NCI-H2081 treated with DMSO at 0.1 percent for 48 hours (cell line): ENCODE results near the gene NFATC3.
A peak's percentile ranks its signal among the peaks of the same experiment; 100 is the strongest.

Experiments used
- DNase-seq: peaks from one replicate; lab custom pipeline; 2025; lab: John Stamatoyannopoulos, UW

Gene NFATC3

DNA sequence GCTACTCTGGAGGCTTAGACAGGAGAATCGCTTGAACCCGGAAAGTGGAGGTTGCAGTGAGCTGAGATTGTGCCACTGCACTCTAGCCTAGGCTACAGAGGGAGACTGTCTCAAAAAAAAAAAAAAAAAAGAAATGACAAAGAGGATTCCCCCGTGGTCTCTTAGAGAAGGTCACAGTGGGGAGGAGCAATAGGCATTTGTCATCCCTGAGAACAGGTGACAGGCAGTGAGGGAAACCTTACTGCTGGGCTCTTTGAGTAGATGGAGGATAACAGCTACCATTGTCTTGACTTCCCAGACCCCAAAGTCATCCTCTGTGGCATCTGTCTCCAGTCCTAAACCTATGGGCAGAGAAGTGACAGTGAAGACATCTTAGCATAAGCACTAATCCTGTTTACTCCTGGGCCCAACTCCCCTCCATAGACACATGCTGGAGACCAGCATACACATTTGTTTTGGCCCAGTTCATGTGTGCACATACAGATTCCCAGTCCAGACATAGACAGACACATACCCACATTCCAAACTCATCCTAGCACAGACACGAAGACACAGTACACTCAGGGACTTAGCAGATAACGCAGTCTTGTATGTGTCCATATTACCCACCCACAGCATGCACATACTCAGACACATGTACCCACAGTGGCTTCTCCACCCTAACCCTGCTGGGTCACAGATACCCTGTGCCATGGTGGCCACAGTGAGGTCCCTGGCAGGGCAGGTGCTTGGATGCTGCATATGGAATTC, 148.1 kb downstream of the NFATC3 start:
- no peak for DNase-seq

DNA sequence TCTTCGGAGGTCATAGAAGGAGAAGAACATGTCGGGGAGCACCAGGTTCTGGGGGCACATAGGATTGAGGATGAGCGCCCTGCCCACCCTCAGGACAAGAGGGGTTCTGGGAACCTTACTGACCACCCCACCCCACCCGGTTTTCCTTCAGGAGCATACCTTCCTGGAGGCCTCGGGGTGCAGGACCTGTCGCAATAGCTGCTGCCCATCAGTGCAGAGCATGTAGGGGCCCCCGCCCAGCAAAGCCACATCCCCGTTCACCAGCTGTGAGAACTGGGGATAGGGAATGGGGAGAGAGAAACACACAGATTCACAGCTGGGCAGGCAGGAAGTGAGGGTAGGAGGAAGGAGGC, 148.6 kb downstream of the NFATC3 start:
- no peak for DNase-seq

DNA sequence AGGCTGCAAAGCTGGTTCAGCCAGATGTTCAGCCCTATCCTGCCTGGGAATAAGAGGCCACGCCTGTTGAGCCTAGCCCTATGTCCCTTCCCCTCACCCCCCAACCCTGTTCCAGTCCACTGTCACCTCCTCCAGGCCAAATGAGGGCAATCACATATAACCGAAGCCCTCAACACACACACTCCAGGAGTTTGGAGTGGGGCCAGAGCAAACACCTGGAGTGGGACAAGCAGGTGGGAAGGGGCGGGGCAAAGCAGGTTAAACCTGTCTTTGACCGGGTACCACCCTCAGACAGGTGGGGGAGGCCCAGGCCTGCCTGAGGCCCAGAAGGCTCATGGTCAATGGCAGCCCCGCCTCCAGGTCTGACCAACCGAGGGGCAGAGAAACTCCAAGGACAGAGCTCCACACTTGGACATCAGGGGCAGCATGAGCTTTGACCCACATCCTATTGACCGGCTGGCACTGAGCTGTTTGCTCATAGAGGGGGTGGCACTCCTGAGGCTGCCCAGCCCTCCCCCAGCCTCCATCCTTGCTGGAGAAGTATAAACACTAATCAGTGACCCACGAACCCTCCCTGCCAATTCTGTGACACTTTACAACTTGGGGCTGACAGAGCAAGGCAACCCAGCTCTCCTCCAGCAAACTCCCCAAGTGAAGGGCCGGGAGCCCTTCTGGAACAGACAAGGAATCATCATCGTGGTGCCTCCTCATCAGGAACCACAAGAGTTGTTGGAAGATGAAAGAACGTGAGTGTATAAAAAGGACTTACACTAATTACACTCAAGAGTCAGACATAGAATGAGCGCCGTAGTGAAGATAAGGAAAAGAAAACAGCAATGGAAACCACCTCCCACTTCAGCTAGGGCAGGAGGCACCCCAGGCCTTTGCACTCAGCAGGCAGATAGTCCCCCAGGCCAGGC, 149.3 kb downstream of the NFATC3 start:
- no peak for DNase-seq

DNA sequence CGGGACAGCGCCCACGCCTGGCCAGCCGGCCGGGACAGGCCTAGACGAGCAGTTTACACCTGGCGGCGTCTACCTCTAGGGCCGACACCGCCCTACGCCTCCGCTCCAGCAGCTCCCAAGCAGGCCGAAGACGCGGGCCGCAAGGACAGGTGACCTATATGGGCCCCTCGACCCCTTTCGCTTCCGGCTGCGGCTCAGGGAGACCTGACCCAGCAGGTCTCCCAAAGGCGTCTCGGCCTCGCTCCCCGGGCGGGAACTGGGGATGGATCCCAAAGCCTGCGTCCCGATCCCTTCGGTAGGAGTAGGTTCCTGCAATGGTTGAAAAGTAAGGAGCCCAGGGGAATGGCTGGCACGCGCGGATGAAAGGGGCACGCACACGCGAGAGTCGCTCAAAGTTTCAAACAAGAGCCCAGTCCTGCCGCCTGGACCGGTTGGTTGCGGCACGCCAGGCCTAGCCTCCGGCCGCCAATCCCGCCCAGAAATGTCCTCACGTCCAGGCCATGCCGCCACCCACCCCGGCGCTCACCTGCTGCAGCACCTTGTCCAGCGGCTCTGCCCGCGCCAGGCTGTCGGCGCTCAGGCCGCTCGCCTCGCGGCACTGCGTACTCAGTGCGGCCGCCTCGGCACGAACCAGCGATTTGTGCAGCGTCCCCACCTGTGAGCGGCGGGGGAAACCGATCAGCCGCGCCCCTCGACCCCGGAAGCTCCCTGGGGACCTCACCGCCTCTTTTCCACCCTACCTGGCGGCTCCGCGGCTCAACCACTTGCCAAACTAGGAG, 150.1 kb downstream of the NFATC3 start:
- DNase-seq, result no peak

DNA sequence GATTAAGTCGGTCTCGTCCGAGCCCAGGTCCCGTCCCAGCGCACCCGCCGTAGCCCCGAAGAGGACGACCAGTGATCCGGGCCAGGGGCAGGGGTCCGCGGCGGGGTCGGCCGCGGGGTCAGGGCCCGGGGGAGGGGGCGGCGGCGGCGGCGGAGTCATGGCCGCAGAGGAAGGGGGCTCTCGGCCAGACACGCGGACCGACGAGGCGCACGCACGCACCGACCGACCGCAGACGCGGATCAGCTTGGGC, 150.6 kb downstream of the NFATC3 start, which contains the start of gene ESRP2:
Gene ESRP2, minus strand, starts transcription at position 241 of the 250 bp plus-strand sequence. Its CDS starts 82 bp downstream, at position 159.
- no peak for DNase-seq

DNA sequence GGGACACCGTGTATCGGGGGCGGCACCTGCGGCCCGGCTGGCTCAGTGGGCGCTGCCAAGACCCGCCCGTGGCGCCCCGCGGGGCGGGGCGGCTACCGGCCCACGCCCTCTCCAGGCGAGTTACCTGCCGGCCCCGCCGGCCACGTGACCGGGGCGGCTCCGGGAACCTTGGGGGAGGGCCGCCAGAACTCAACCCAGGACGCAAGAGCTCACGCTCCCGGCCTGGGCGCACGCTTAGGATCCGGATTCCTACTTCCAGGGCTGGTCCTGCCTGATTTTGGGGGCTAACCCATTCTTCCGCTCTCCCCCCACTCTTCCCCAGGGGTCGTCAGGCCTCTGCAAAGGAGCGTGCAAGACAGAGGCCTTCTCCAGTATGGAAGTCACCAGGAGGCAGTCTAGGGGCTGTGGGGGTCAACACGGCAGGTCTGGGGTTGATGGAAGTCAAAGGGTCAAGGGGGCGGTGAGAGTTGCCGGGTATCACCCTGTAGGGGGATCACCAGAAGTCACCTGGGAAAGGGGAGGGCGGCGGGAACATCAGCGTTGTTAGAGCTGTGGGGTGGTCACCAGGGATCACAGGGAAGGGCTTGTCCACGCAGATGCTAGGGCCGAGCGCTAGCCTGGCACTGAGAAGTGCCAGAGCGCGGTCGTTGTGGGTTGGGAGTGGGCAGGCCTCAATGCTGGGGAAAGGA, 151.1 kb downstream of the NFATC3 start:
- DNase-seq, result no peak

DNA sequence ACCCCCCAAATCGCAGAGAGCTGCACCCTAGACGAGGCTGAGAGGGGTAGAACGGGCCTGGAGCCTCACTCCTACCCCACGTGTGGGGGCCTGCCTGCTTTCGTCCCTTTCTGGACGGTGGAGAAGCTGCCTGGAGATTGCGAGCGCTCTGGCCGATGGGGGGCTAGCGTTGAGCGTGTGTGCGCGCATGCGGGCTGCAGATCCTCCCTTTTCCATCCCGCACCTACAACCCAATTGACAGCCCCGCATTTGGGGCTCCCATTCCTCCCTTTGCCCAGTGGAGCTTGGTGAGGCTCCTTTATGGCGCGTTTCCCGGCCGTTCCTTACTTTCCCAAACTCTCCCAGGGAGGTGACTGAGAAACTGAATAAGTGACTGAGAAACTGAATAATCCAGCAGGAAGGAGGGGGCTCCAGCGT, 151.7 kb downstream of the NFATC3 start:
- DNase-seq, result no peak

DNA sequence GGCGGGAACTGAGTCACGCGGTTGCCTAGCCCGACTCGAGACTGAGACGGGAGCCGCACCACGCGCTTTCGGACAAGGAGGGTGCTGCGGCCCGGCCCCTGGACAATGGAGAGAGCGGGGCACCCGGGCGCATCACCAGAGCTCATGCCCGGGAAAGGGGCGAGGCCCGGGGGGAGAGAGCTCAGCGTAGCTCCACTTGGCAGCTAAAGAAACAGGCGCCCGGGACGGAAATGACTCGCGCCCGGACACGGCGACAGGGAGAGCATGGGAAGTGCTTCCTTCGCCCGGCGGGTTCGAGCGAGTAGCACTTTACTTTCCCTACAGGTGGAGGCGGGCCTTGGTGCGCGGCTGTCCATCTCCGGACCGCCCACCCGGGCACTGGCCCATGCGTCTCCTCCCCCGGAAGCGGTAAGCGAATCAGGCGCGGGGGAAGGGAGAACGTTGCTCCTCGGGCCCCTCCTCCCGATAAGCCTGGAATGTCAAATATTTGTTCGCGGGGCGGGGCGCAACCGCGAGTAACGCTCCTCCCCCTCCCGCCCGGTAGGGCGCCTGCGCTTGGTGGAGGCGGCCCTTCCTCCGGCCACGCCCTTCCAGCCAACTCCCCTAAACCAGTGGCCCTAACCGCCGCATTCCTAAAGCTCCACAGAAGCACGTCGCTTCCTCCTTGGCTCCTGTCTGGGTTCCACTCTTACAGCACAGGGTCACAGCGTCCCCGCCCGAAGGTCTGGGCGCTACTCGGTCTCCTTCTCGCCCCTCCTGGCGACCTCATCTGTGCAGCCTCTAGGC, 152.3 kb downstream of the NFATC3 start:
- DNase-seq, result peak; percentile 80

DNA sequence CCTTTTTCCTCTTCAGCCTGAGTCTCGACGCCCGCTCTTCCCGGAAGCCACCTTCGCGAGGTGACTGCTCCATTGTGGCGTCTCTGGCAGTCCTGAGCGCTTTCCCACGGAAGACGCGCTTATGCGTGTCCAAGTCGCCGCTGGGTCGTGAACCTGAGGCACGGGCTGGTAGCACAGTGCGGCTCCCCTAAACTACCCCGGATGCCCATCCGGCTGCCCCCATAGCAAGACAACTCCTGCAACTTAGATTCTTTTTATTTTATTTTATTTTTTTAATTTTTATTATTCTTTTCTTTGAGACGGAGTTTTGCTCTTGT, 152.8 kb downstream of the NFATC3 start:
- DNase-seq, result no peak

DNA sequence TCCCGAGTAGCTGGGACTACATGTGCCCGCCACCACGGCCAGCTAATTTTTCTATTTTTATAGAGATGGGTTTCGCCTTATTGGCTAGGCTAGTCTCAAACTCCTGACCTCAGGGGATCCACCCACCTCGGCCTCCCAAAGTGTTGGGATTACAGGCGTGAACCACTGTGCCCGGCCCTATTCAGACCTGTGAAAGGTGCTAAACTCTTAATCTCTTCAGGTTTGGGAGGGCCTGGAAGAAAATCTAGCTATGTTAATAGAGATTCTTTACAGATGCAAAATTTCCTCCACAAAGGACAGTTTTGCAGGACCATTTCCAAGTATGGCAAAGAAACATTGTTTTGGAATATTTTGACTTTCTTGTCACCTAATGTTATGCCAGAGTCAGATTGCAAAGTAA, 156.9 kb downstream of the NFATC3 start:
- DNase-seq, result no peak

DNA sequence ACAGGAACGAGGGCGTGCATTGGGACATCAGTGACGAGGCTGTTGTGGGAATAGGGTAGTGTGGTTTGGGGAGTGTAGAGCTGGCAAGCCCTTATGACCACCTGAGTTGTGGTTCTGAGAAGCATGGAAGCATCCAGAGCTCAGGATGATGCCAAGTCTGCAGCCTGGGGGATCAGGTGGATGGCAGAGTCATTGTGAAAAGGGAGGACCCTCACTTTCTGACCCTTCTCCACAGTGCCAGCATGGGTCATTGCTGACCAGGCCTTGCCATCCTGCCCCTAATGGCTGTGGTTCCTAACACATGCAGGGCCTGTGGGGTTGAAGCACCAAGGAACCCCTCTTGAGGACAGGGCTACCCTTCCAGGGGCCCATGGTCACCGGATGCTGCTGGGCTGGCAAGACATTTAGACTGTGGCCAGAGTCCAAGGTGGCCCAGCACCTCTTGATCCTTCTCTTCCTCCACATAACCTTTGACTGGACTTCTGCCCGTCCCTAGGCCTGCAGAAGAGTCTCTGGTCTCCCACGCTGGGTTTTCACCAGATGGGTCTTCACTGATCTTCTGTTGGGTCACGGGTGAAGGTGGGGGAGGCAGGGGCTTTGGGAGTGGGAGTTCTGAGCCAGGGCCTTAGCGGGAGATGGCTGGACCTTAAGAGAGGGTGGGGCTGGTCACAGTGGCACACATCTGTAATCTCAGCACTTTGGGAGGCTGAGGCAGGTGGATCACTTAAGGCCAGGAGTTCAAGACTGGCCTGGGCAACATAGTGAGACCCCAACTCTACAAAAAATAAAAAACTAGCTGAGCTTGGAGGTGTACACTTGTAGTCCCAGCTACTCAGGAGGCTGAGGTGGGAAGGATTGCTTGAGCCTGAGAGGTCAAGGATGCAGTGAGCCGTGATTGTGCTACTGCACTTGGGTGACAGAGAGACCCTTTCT, 158.0 kb downstream of the NFATC3 start:
- DNase-seq, result no peak

DNA sequence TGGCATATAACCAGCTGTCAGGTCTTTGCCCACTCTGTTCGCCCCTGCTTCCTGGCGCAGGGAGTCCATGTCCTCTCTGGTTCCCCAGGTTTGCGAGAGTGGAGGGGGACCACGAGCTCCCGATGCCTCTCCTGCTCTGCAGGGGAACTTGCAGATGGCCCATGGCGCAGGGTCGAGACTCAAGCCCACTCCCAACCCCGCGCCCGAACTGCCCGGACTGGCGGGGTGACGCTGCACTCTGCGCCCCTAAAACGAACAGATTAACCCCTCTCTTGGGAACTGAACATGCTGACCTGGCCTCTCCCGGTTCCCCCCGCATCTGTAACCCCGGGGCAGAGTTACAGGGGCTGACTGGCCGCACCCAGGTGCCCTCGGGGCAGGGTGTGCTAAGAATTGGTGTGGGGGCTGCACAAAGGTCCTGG, 159.3 kb downstream of the NFATC3 start:
- DNase-seq, result no peak

DNA sequence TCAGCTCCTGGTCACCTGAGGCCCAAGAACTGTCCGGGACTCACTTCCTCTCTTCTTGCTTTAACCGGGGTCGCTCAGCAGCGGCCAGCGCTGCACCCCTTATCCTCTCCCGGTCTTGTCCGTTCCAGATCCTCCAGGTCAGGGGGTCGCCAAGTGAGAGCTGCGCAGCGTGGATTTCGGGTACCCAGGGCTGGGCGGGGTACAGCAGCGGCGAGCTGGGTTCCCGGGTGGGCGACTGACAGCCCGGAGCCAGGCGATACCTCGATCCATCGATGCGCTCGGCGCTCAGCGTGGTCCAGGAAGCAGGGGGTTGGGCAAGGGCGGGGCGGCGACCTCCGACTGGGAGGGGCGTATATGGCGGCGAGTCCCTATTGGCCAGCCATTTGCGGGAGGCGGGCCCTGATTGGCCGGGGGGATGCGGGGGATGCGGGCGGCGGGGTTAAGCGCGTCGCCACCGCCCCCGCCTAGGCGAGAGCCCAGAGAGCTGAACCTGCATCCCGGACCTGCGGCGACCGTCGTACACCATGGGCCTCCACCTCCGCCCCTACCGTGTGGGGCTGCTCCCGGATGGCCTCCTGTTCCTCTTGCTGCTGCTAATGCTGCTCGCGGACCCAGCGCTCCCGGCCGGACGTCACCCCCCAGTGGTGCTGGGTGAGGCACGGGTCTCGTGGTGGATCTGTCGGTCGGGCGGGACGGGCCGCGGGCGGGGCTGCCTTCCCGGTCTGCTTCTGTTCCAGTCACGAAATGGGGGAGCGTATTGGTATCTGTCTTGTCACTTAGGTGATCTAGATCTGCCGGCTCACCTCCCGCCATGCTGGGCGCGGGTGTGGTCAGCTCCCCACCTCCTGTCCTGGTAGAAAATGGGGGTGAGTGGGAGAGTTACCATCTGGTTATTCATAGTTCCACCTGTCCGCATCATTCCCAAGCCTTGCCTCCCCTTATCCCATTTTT, 160.0 kb downstream of the NFATC3 start, which contains the start of gene PLA2G15:
Gene PLA2G15, plus strand, starts transcription at position 471 of the 951 bp plus-strand sequence. Its CDS starts 54 bp downstream, at position 525.
- DNase-seq, result no peak

DNA sequence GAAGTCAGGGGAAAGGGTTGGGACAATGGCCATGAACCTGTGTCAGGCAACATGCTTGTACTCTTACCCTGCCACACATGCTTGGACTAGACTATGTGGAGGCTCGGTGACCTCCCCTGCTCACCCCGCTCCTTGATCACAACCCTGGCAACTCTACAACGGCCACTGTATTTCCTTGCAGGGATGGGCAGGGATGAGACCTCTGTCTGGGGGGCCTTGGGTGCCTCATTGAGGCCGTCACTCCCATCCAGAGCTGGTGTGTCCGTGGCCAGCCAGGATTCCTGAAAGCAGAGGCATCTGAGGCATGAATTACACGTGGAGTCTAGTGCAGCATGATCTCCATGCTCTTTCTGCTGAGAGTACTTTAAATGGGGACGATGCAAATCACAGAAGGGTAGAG, 161.0 kb downstream of the NFATC3 start:
- no peak for DNase-seq

DNA sequence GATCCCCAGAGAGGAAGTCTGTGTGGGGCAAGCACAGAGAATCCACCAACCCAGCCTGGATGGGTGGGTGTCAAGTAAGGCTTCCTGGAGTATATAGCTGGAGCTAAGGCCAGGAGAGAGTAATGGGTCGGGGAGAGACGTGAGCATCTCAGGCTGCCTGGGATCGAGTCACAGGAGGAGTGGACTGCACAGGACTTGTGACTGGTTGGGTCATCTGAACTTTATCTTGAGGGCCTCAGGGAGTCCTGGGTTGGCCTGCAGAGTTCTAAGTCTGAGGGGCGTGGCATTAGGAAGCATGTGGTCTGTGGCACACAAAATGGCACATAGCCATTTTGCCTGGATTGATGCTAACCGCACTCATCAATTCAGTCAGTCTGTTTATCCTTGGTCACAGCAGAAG, 161.5 kb downstream of the NFATC3 start:
- no peak for DNase-seq

DNA sequence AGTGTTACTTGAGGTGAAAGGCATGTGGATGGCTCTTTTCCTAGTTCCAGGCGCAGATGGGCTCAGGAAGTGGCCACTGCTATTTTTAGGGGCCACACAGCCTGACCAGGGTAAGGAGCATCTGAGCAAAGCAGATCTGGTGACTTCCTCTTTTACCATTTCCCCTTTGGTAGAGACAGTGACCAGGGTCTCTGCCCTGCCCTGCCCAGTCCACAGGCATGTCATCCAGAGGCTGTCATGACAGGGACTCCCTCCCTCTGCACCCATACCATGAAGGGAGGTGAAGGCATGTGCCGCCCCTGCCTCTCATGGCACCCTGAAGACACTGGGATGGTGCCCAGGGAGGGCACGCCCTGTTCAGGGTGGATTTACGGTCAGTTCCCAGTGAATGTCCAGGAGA, 162.2 kb downstream of the NFATC3 start:
- no peak for DNase-seq

DNA sequence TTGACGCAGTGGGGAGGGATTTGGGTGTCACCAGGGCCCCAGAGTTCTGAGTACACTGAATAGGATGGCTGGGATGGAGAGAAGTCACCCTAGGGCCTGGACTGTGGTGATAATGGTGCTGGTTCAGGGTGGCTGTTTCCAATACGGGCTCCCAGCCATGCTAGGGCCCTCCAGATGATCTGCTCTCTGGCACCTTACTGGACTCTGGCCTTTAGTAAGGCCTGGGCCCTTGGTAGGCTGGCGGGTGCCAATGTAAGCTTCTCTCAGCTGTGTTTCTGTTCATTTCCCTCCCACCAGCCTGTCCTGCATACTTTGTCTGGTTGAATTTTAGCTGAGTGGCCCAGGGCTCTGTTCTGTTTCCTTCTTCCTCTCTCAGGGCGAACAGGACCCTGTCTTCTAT, 162.8 kb downstream of the NFATC3 start:
- no peak for DNase-seq

DNA sequence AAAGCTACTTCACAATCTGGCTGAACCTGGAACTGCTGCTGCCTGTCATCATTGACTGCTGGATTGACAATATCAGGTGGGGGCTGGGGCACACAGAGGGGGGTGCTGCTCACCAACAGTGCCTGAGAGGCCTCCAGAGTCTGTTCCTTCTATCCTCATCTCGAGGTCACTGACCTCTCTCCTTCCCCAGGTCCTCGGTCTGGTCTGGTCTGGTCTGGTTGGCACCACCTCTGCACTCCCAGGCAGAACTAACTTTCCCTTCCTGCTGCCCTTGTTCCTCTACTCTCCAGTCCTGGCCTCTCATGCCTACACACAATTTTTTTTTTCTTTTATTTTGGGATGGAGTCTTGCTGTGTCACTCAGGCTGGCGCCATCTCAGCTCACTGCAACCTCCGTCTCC, 164.2 kb downstream of the NFATC3 start:
- DNase-seq, result no peak

DNA sequence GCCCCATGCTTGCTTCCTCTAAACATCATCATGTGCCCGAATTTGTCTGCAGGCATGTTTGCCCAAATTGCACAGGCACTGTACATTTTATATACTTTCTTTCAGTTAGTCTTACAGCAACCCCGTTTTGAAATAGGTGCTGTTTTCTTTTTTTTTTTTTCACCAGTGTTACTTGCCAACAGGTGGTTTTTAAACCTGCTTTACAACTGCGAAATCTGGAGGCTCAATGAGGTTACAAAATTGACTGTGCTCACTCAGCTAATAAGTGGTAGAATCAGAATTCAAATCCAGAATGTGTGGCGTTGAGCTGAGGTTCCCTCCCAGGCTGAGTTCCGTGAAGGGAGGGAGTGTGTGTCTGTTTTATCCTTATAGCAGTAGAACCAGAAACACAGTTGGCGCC, 165.8 kb downstream of the NFATC3 start:
- DNase-seq, result no peak
